ENCODE data around the gene CRISPLD2. TPM values are rescaled to one million over a fixed set of nuclear protein-coding genes. Genes with fewer than 3 reads are reported as not detected.

Gene CRISPLD2
- total RNA-seq, 1 experiment from 2014 or later = 0.28 TPM

DNA sequence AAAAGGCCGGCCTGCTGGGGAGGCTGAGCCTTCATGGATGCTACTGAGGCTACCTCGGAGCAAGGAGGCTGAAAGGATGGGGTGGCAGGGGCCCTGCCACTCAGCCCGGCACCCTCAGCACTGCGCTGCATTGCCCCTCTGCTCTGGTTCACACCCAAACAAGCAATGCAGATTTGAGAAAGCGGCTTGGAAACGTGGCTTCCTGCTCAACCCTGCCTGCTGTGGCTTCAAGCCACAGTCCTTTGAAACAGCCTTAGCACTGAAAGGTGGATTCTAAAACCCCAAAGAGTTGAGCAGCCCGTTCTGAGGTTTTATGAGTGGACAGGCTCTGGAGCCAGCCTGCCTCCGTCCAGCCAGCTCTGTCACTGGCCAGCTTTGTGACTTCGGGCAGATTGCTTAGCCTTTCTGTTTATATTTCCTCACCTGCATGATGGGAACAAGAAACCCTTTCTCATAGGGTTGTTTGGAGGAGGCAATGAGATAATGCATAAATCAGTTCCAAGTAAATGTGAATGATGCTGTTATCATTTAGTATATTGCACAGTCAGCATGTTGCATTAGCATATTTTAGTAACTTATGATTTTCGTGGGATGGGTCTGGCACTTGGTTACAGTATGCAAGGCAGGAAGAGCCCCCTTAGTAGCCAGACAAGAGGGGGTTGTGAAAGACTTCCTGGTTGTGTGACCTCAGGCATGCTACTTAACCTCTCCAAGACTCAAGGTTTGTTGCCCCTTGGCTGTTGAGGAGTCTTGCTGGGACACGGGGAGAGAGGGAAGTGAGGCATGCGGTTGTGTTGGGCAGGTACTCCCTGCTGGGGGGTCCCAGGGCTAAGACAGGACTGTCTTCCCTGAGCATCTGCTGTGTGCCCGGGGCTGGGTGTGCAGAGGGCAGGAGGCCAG, 23.6 kb downstream of the CRISPLD2 start:
- no peak for DNase-seq (ENCODE audit: unreplicated experiment)
- no TSS peak for BruUV-seq (replicated peaks)
- Mint-ChIP-seq H3K4me3 (ENCODE audit: unreplicated experiment) (no peak overlapping the region), H3K36me3 (ENCODE audit: insufficient read depth, unreplicated experiment) (no peaks in the 10 kb centered on the region), H3K27ac (ENCODE audit: low read depth, unreplicated experiment) (no peak overlapping the region), H3K27me3 (ENCODE audit: insufficient read depth, unreplicated experiment) (peaks cover 16% of the 10 kb centered on the region), H3K4me1 (ENCODE audit: insufficient read depth, unreplicated experiment) (peaks cover 6% of the 10 kb centered on the region), H3K9me3 (ENCODE audit: unreplicated experiment) (no peaks in the 10 kb centered on the region)
- ChIA-PET CTCF (no interaction called here), POLR2A (interaction anchor here (0.7 kb wide), 1 partner anchor 50 kb away, joined by 3 read pairs; no protein-coding TSS in a partner anchor)
- TF ChIP-seq, protein P1, sequence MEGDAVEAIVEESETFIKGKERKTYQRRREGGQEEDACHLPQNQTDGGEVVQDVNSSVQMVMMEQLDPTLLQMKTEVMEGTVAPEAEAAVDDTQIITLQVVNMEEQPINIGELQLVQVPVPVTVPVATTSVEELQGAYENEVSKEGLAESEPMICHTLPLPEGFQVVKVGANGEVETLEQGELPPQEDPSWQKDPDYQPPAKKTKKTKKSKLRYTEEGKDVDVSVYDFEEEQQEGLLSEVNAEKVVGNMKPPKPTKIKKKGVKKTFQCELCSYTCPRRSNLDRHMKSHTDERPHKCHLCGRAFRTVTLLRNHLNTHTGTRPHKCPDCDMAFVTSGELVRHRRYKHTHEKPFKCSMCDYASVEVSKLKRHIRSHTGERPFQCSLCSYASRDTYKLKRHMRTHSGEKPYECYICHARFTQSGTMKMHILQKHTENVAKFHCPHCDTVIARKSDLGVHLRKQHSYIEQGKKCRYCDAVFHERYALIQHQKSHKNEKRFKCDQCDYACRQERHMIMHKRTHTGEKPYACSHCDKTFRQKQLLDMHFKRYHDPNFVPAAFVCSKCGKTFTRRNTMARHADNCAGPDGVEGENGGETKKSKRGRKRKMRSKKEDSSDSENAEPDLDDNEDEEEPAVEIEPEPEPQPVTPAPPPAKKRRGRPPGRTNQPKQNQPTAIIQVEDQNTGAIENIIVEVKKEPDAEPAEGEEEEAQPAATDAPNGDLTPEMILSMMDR (IDR thresholded peaks at IDR 0.05; ENCODE audit: unreplicated experiment) = no peak
- intact Hi-C loops (cut with micrococcal nuclease) = no loop called here

DNA sequence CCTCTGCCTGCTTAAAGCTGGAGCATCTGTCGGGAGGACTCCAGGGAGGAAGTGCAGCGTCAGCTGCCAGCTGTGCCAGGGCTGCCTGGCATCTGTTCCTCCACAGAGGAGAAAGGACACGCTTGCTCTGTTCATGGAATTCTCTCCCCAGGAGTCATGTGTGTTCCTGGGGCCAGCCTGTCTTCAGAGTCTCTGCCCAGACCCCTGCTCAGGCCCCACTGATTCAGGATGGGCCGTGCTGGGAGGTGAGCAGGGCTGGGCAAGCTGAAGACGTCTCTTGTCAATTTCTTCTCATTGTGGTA, 24.2 kb downstream of the CRISPLD2 start:
- no peaks in the 10 kb centered on the region for H3K9me3 Mint-ChIP-seq (ENCODE audit: unreplicated experiment)
- intact Hi-C loops (cut with micrococcal nuclease) = no loop called here
- BruUV-seq (replicated peaks) = no TSS peak
- peaks cover 16% of the 10 kb centered on the region for H3K27me3 Mint-ChIP-seq (ENCODE audit: insufficient read depth, unreplicated experiment)
- TF ChIP-seq, protein P1 (IDR thresholded peaks at IDR 0.05; ENCODE audit: unreplicated experiment) = no peak
- peaks cover 6% of the 10 kb centered on the region for H3K4me1 Mint-ChIP-seq (ENCODE audit: insufficient read depth, unreplicated experiment)
- ChIA-PET CTCF (no interaction called here), POLR2A (no interaction called here)
- H3K36me3 Mint-ChIP-seq (ENCODE audit: insufficient read depth, unreplicated experiment) = no peaks in the 10 kb centered on the region
- H3K4me3 Mint-ChIP-seq (ENCODE audit: unreplicated experiment) = no peak overlapping the region
- DNase-seq (ENCODE audit: unreplicated experiment) = no peak
- H3K27ac Mint-ChIP-seq (ENCODE audit: low read depth, unreplicated experiment) = no peak overlapping the region

DNA sequence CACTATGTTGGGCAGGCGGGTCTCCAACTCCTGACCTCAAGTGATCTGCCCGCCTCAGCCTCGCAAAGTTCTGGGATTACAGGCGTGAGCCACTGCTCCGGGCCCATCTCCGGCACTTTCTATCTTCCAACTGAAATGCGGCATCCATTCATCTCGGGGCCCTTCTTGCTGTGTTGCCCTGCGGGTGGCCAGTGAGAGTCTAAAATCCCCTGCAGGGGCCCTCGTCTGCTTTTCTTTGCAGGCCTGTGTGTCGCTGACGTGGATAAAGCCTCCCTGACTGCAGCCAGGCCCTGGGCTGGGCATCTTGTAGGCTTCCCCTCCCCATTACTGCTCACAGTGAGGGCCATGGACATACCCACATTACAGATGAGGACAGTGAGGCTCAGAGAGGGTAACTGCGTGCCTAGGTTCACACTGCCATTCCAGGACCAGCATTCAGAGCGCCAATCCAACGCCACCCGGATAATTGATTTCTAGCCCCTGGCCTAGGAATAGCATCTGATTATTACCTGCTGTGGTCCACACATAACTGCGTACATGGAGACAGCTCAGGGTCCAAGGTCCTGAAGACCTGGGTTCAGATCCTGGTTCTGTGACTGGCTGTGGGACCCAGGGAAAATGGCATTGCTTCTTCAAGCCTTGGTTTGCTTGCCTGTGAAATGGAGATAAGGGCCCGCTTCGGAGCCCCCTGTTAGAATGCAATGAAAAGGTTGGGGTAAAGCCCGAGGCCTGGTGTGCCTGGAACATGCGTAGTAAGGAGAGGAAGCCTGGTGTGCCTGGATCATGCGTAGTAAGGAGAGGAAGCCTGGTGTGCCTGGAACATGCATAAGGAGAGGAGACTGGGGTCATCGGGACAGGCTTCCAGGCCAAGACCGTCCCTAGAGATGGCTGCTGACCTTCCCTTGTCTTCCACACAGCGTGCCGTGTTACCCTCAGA, 25.0 kb downstream of the CRISPLD2 start:
- intact Hi-C loops (cut with micrococcal nuclease) = no loop called here
- H3K4me3 Mint-ChIP-seq (ENCODE audit: unreplicated experiment) = no peak overlapping the region
- no peak overlapping the region for H3K27ac Mint-ChIP-seq (ENCODE audit: low read depth, unreplicated experiment)
- H3K36me3 Mint-ChIP-seq (ENCODE audit: insufficient read depth, unreplicated experiment) = no peaks in the 10 kb centered on the region
- H3K4me1 Mint-ChIP-seq (ENCODE audit: insufficient read depth, unreplicated experiment) = peaks cover 6% of the 10 kb centered on the region
- H3K27me3 Mint-ChIP-seq (ENCODE audit: insufficient read depth, unreplicated experiment) = peaks cover 16% of the 10 kb centered on the region
- H3K9me3 Mint-ChIP-seq (ENCODE audit: unreplicated experiment) = no peaks in the 10 kb centered on the region
- TF ChIP-seq, protein P1 (IDR thresholded peaks at IDR 0.05; ENCODE audit: unreplicated experiment) = no peak
- no peak for DNase-seq (ENCODE audit: unreplicated experiment)
- BruUV-seq (replicated peaks) = no TSS peak
- POLR2A ChIA-PET = interaction anchor here (0.6 kb wide), 1 partner anchor 43 kb away, joined by 4 read pairs; no protein-coding TSS in a partner anchor
- CTCF ChIA-PET = no interaction called here

DNA sequence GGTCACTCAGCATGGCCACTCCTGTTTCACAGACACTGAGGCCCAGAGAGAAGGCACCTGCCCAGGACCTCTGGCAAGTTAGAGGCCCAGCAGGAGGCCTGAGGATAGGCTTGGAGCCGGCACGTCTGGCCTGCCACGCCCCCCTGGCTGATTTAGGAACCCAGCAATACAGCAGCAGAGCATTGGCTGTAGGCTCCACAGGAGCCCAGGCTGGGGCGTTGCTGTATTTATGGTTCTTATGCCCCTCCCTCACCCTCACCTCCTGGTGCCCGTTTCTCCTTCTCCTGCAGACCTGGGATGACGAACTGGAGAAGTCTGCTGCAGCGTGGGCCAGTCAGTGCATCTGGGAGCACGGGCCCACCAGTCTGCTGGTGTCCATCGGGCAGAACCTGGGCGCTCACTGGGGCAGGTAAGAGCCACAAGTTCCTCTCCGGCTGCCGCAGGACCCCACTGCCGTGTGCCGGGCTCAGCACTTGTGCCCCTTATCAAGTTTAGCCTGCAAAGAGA, 25.8 kb downstream of the CRISPLD2 start:
- Mint-ChIP-seq H3K4me3 (ENCODE audit: unreplicated experiment) (no peak overlapping the region), H3K4me1 (ENCODE audit: insufficient read depth, unreplicated experiment) (peaks cover 7% of the 10 kb centered on the region), H3K9me3 (ENCODE audit: unreplicated experiment) (no peaks in the 10 kb centered on the region), H3K36me3 (ENCODE audit: insufficient read depth, unreplicated experiment) (no peaks in the 10 kb centered on the region), H3K27me3 (ENCODE audit: insufficient read depth, unreplicated experiment) (peaks cover 13% of the 10 kb centered on the region), H3K27ac (ENCODE audit: low read depth, unreplicated experiment) (no peak overlapping the region)
- POLR2A ChIA-PET = interaction anchor here (0.6 kb wide), 1 partner anchor 131 kb away, joined by 3 read pairs; no protein-coding TSS in a partner anchor
- intact Hi-C loops (cut with micrococcal nuclease) = no loop called here
- BruUV-seq (replicated peaks) = no TSS peak
- TF ChIP-seq, protein P1 (IDR thresholded peaks at IDR 0.05; ENCODE audit: unreplicated experiment) = no peak
- no peak for DNase-seq (ENCODE audit: unreplicated experiment)
- CTCF ChIA-PET = no interaction called here

All from MCF 10A (cell line).